ENCODE results near the gene CRYBG1. TPM values are rescaled to one million over a fixed set of nuclear protein-coding genes. Genes with fewer than 3 reads are reported as not detected.

Gene CRYBG1
- total and polyA plus RNA-seq, 3 donors from 2014 or later: 4.8 to 16.5 (median 7.8) TPM

DNA sequence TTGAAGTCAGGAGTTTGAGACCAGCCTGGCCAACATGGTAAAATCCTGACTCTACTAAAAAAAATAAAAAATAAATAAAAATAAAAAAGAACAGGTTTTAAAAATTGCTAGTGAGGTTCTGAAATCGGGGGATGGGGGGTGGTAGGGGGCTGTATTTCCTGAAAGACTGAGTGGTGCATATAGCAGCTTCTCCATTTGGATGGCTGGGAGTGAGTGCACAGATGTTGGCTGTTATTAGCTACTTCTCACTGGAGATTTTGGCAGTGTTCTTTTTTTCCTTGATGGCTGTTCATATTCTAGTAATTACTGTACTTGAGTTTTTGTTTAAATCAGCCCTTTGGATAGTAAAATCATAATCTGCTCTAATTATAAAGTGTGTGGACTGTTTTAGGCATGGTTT is 189.0 kb downstream of the CRYBG1 start:
- intact Hi-C loops (cut with DNase I; ENCODE audit: low total_unique reads): no loop called here
- Histone ChIP-seq H3K4me3 (no peak overlapping the region), H3K4me1 (peaks cover 5% of the 10 kb centered on the region), H3K36me3 (ENCODE audit: low read depth, missing control alignments) (no peaks in the 10 kb centered on the region), H3K9me3 (no peaks in the 10 kb centered on the region), H3K27ac (no peak overlapping the region), H3K27me3 (no peaks in the 10 kb centered on the region)
- DNase-seq: no peak
- TF ChIP-seq, protein P1, sequence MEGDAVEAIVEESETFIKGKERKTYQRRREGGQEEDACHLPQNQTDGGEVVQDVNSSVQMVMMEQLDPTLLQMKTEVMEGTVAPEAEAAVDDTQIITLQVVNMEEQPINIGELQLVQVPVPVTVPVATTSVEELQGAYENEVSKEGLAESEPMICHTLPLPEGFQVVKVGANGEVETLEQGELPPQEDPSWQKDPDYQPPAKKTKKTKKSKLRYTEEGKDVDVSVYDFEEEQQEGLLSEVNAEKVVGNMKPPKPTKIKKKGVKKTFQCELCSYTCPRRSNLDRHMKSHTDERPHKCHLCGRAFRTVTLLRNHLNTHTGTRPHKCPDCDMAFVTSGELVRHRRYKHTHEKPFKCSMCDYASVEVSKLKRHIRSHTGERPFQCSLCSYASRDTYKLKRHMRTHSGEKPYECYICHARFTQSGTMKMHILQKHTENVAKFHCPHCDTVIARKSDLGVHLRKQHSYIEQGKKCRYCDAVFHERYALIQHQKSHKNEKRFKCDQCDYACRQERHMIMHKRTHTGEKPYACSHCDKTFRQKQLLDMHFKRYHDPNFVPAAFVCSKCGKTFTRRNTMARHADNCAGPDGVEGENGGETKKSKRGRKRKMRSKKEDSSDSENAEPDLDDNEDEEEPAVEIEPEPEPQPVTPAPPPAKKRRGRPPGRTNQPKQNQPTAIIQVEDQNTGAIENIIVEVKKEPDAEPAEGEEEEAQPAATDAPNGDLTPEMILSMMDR (IDR thresholded peaks at IDR 0.05): no peak
- TF ChIP-seq POLR2A (IDR thresholded peaks at IDR 0.05): no peak
- 81 to 84% methylated on average over 1 of the region's 1 CpG for WGBS, 2 donors

DNA sequence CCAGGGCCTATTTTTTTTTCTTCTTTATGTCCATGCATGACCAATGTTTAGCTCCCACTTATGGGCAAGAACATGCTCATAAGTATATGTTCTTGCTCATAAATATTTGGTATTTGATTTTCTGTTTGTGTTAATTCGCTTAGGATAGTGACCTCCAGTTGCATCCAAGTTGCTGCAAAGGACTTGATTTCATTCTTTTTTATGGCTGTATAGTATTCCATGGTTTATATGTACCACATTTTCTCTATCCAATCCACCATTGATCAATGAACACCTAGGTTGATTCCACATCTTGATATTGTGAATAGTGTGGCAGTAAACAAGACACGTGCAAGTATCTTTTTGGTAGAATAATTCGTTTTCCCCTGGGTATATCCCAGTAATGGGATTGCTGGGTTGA is 190.6 kb downstream of the CRYBG1 start:
- DNase-seq: no peak
- WGBS, 2 donors: 82 to 92% methylated on average over 3 of the region's 3 CpGs
- Histone ChIP-seq H3K4me3 (no peak overlapping the region), H3K27me3 (no peaks in the 10 kb centered on the region), H3K9me3 (no peaks in the 10 kb centered on the region), H3K4me1 (peaks cover 5% of the 10 kb centered on the region), H3K36me3 (ENCODE audit: low read depth, missing control alignments) (no peaks in the 10 kb centered on the region), H3K27ac (no peak overlapping the region)
- intact Hi-C loops (cut with DNase I; ENCODE audit: low total_unique reads): no loop called here
- TF ChIP-seq, protein P1 (IDR thresholded peaks at IDR 0.05): no peak
- no peak for TF ChIP-seq POLR2A (IDR thresholded peaks at IDR 0.05)

DNA sequence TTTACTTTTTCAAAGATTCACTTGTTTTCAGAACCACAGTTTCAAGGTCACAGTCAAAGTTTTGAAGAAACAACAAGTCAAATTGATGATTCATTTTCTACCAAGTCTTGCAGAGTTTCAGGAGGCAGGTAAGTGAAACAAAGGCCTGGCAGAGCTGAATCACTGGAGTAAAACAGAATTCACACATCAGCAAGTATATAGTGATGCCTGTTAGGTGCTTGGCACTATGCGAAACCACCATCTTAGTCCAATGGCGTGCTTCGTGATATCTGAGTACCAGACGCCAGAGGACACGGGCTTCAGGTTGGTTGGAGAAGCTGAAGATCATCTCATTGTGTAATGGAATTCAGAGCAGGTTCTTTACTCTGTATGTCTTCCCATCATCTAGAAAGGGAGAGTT is 192.9 kb downstream of the CRYBG1 start:
- H3K4me3 ChIP-seq: no peak overlapping the region
- no peak overlapping the region for H3K27ac ChIP-seq
- 90 to 95% methylated on average over 5 of the region's 5 CpGs for WGBS, 2 donors
- TF ChIP-seq, protein P1 (IDR thresholded peaks at IDR 0.05): no peak
- no peak for TF ChIP-seq POLR2A (IDR thresholded peaks at IDR 0.05)
- no peaks in the 10 kb centered on the region for H3K4me1 ChIP-seq
- DNase-seq: no peak
- no peaks in the 10 kb centered on the region for H3K27me3 ChIP-seq
- no peaks in the 10 kb centered on the region for H3K9me3 ChIP-seq
- intact Hi-C loops (cut with DNase I; ENCODE audit: low total_unique reads): no loop called here
- no peaks in the 10 kb centered on the region for H3K36me3 ChIP-seq (ENCODE audit: low read depth, missing control alignments)

DNA sequence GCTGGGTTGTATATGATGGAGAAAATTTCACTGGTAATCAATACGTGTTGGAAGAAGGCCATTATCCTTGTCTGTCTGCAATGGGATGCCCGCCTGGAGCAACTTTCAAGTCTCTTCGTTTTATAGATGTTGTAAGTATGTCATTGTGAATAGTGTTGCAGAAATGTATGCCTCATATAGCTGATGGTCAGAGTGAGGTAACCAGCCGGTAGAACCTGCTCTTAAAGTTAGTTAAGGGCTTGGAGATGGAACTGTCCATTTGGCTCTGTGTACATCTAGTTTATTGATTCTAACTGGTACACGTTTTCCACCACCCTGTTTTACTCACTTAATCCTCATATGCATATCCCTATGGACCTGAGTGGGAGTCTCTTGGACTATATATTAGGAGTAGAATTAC is 195.2 kb downstream of the CRYBG1 start:
- Histone ChIP-seq H3K36me3 (ENCODE audit: low read depth, missing control alignments) (no peaks in the 10 kb centered on the region), H3K9me3 (no peaks in the 10 kb centered on the region), H3K4me3 (no peak overlapping the region), H3K27ac (no peak overlapping the region), H3K27me3 (no peaks in the 10 kb centered on the region), H3K4me1 (no peaks in the 10 kb centered on the region)
- DNase-seq: no peak
- intact Hi-C loops (cut with DNase I; ENCODE audit: low total_unique reads): no loop called here
- 80 to 83% methylated on average over 5 of the region's 5 CpGs for WGBS, 2 donors
- no peak for TF ChIP-seq POLR2A (IDR thresholded peaks at IDR 0.05)
- TF ChIP-seq, protein P1 (IDR thresholded peaks at IDR 0.05): no peak

DNA sequence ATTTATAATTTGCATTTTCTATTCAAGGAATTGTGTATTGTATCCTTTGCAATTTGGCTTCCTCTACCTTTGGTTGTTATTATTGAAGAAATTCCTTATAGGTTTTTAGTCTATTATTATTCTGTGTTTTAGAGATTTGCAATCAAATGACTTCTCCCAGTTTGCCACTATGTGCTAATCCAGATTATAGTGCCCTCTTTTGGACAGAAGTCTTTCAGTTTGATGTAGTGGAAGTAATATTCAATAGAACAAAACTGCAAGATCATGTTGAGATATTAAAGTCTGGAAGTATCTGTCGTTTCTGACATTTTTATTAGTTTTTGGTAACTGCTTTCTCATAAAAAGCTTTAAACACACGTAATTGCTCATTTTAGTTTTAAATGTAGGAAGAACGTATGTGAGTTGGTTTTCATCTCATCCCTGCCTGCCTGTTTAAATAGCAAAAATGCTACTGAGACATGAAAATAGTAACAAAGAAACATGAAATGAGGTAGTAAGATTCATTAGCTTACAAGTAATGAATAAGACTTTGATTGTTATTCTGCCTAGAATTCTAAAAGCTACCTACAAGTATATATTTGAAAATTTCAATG is 195.9 kb downstream of the CRYBG1 start:
- DNase-seq: no peak

More for the DNA sequence above, 195.9 kb downstream of the CRYBG1 start:
- intact Hi-C loops (cut with DNase I; ENCODE audit: low total_unique reads): no loop called here
- no peaks in the 10 kb centered on the region for H3K9me3 ChIP-seq
- H3K4me1 ChIP-seq: peaks cover under 1% of the 10 kb centered on the region
- no peak for TF ChIP-seq POLR2A (IDR thresholded peaks at IDR 0.05)
- TF ChIP-seq, protein P1 (IDR thresholded peaks at IDR 0.05): no peak
- 72 to 76% methylated on average over 3 of the region's 3 CpGs for WGBS, 2 donors
- no peak overlapping the region for H3K4me3 ChIP-seq
- H3K27ac ChIP-seq: no peak overlapping the region
- H3K36me3 ChIP-seq (ENCODE audit: low read depth, missing control alignments): no peaks in the 10 kb centered on the region
- no peaks in the 10 kb centered on the region for H3K27me3 ChIP-seq
